ENCODE data around the gene ACTG1.

GRCh38 chr17:81480140-81481072 is 32.2 kb downstream of the ACTG1 start:
- TF ChIP-seq TAF1 (IDR thresholded peaks at IDR 0.05; ENCODE audit: low read depth, low read length) = no peak
- no peak for TF ChIP-seq POLR2A (IDR thresholded peaks at IDR 0.05; ENCODE audit: low read depth, low read length)
